K562 (cell line): ENCODE data around the gene ITGB2. TPM values are rescaled to one million over a fixed set of nuclear protein-coding genes. Genes with fewer than 3 reads are reported as not detected.

Experiments
- ATAC-seq: fragments of 200-7000 bp; cut with Tn5 transposase; 3 replicates; pipeline ENCODE4 v1.9.1; 2020; ENCODE audit warnings: moderate library complexity
- BruUV-seq: library from RNA; stranded (reverse); fragments of 400-500 nt; replicated peaks from 2 replicates; lab custom pipeline; 2021; lab: Mats Ljungman, UMichigan
- CTCF ChIA-PET: fragments of 300-600 bp; formaldehyde crosslinking; extraction: SDS; loops from one replicate; lab custom pipeline; 2021; ENCODE audit warnings: low intra/inter-chr PET ratio; lab: Yijun Ruan, JAX
- POLR2A ChIA-PET: fragments of 300-600, 350-650 bp; sonication (Branson Sonifier 250); formaldehyde crosslinking; extraction: SDS; loops from one replicate; lab custom pipeline; 2021; ENCODE audit warnings: antibody characterized with exemption, inconsistent platforms; lab: Yijun Ruan, JAX
- DNase-seq, 4 experiments: peaks; one replicate each; pipeline versions ENCODE4 v3.0.0 to v3.0.0-alpha.2; 2011 to 2018; ENCODE audit warnings: low spot score in 3 of 4, mixed read lengths in 3 of 4; ENCODE audit errors: extremely low read depth in 1 of 4
- FAIRE-seq: peaks from 2 replicates; lab custom pipeline; 2011; peaks lifted over from hg19 to GRCh38; lab: Jason Lieb, UNC
- H2AFZ ChIP-seq: 2 replicates; pipeline ENCODE4 v1.6.0; 2011; ENCODE audit warnings: low read depth, low read length, control low read depth, inconsistent platforms
- H3K27ac ChIP-seq: fragments of 200-600 bp; 3 replicates; pipeline ENCODE4 v1.8.0; 2011; ENCODE audit warnings: low read depth, mild to moderate bottlenecking, control low read depth, inconsistent platforms, low read length, moderate library complexity, mixed read lengths; ENCODE audit errors: extremely low read depth
- H3K27me3 ChIP-seq, 2 experiments: fragments of 300-600 bp in 1 of 2; 2 replicates in 1 of 2; 3 replicates in 1 of 2; pipeline versions ENCODE4 v1.6.0 to v1.8.0; 2011; ENCODE audit warnings: inconsistent platforms in 2 of 2, low read length in 2 of 2, mild to moderate bottlenecking in 1 of 2, mixed read lengths in 1 of 2, moderate library complexity in 1 of 2; ENCODE audit not compliant: control insufficient read depth in 2 of 2, insufficient read depth in 2 of 2
- H3K36me3 ChIP-seq: fragments of 300-600 bp; 3 replicates; pipeline ENCODE4 v1.8.0; 2011; ENCODE audit warnings: mild to moderate bottlenecking, low read length, inconsistent platforms; ENCODE audit not compliant: control insufficient read depth, insufficient read depth
- H3K4me1 ChIP-seq, 2 experiments: fragments of 200-600 bp in 1 of 2; replicated peaks in 1 of 2; 2 replicates in 1 of 2; 3 replicates in 1 of 2; pipeline versions ENCODE4 v1.5.1 to v1.8.0; 2011; ENCODE audit warnings: inconsistent platforms in 2 of 2, low read length in 2 of 2, mild to moderate bottlenecking in 1 of 2, mixed read lengths in 1 of 2, moderate library complexity in 1 of 2; ENCODE audit not compliant: control insufficient read depth in 2 of 2, insufficient read depth in 2 of 2
- H3K4me2 ChIP-seq: 2 replicates; pipeline ENCODE4 v1.6.1; 2011; ENCODE audit warnings: low read length, control low read depth, inconsistent platforms, mixed read lengths; ENCODE audit not compliant: insufficient read depth
- H3K4me3 ChIP-seq: fragments of 200-600 bp; sonication (generic), shearing (Covaris generic); 2 replicates; pipeline ENCODE4 v1.5.1; 2016; ENCODE audit warnings: control low read depth, inconsistent platforms
- H3K79me2 ChIP-seq: fragments of 200-600 bp; 3 replicates; pipeline ENCODE4 v1.8.0; 2011; ENCODE audit warnings: low read length, inconsistent platforms; ENCODE audit not compliant: control insufficient read depth, insufficient read depth
- H3K9ac ChIP-seq, 2 experiments: 2 replicates each; pipeline versions ENCODE4 v1.6.0 to v1.6.1; 2011; ENCODE audit warnings: low read depth in 2 of 2, low read length in 2 of 2, control low read depth in 1 of 2, inconsistent platforms in 1 of 2, mild to moderate bottlenecking in 1 of 2, mixed read lengths in 1 of 2; ENCODE audit not compliant: insufficient read depth in 1 of 2
- H3K9me1 ChIP-seq: one replicate; pipeline ENCODE4 v1.6.0; 2011; ENCODE audit warnings: inconsistent platforms, mild to moderate bottlenecking, low read length, moderate library complexity; ENCODE audit not compliant: control insufficient read depth, insufficient read depth
- H3K9me3 ChIP-seq: replicated peaks from 2 replicates; pipeline ENCODE4 v1.5.1; 2011; ENCODE audit warnings: low read depth, low read length, inconsistent platforms; ENCODE audit not compliant: control insufficient read depth, insufficient read depth
- H4K20me1 ChIP-seq: replicated peaks from 2 replicates; pipeline ENCODE4 v1.6.1; 2011; ENCODE audit warnings: low read length, inconsistent platforms, mixed read lengths; ENCODE audit not compliant: control insufficient read depth, insufficient read depth
- CREB3 ChIP-seq: fragments of 450-650 bp; conservative IDR thresholded peaks from 2 replicates; pipeline ENCODE4 v1.6.1; 2016; ENCODE audit warnings: missing genetic modification characterization, low read depth, mild to moderate bottlenecking, missing compliant biosample characterization, moderate library complexity
- DNMT1 ChIP-seq: fragments of 450-650 bp; IDR thresholded peaks from 2 replicates; pipeline ENCODE4 v1.6.1; 2016; ENCODE audit warnings: antibody characterized with exemption, mild to moderate bottlenecking
- ERF ChIP-seq: fragments of 450-650 bp; formaldehyde crosslinking; IDR thresholded peaks from 2 replicates; pipeline ENCODE4 v1.4.0; 2020; ENCODE audit warnings: mild to moderate bottlenecking, mixed read lengths
- GMEB1 ChIP-seq: fragments of 250-450 bp; sonication (Bioruptor Pico); IDR thresholded peaks from 2 replicates; pipeline ENCODE4 v1.4.0; 2020; ENCODE audit warnings: mild to moderate bottlenecking
- KLF10 ChIP-seq: fragments of 250-450 bp; sonication (Bioruptor Pico); IDR thresholded peaks from 2 replicates; pipeline ENCODE4 v1.6.1; 2021; ENCODE audit warnings: matching md5 sums
- MBD1 ChIP-seq: fragments of 250-450 bp; sonication (Bioruptor Pico); IDR thresholded peaks from 2 replicates; pipeline ENCODE4 v1.8.0; 2022; ENCODE audit warnings: inconsistent platforms
- MIER1 ChIP-seq: fragments of 450-650 bp; IDR thresholded peaks from 2 replicates; pipeline ENCODE4 v1.6.1; 2016; ENCODE audit warnings: antibody characterized with exemption, mild to moderate bottlenecking, low read depth
- MYC ChIP-seq, 2 experiments: fragments of 250-450 bp in 1 of 2; sonication (Bioruptor Pico) in 1 of 2; IDR thresholded peaks; 2 replicates each; pipeline versions ENCODE4 v1.5.1 to v1.6.1; 2012 to 2021; ENCODE audit warnings: low read depth in 2 of 2, borderline replicate concordance in 1 of 2, improper control_type of control experiment in 1 of 2, low read length in 1 of 2, mild to moderate bottlenecking in 1 of 2, moderate library complexity in 1 of 2
- OTX1 ChIP-seq: fragments of 450-650 bp; formaldehyde crosslinking; IDR thresholded peaks from 2 replicates; pipeline ENCODE4 v1.4.0; 2022; ENCODE audit warnings: mild to moderate bottlenecking
- RBM22 ChIP-seq: fragments of 200-400 bp; formaldehyde crosslinking; IDR thresholded peaks from 2 replicates; pipeline ENCODE4 v1.6.1; 2018; ENCODE audit warnings: low read length, low read depth; ENCODE audit not compliant: poor library complexity, severe bottlenecking
- SAP30 ChIP-seq: fragments of 200-600 bp; sonication (generic); IDR thresholded peaks from 2 replicates; pipeline ENCODE4 v1.6.1; 2012; ENCODE audit warnings: borderline replicate concordance, low read depth, mild to moderate bottlenecking, moderate library complexity, low read length, control low read depth, inconsistent platforms; ENCODE audit not compliant: insufficient read depth, poor library complexity, severe bottlenecking
- TAL1 ChIP-seq: fragments of 450-650 bp; IDR thresholded peaks from 2 replicates; pipeline ENCODE4 v1.6.1; 2016; ENCODE audit warnings: mild to moderate bottlenecking
- TRIM24 ChIP-seq, 2 experiments: fragments of 450-650 bp; IDR thresholded peaks; 2 replicates each; pipeline ENCODE4 v1.6.1; 2016
- ZKSCAN1 ChIP-seq: fragments of 150-350 bp; IDR thresholded peaks from 2 replicates; pipeline ENCODE4 v1.6.1; 2016; ENCODE audit warnings: low read depth, low read length
- ZKSCAN3 ChIP-seq: fragments of 250-450 bp; sonication (Bioruptor Pico); IDR thresholded peaks from 2 replicates; pipeline ENCODE4 v1.4.0; 2020
- ZNF655 ChIP-seq: fragments of 250-450 bp; sonication (Bioruptor Pico); IDR thresholded peaks from 2 replicates; pipeline ENCODE4 v1.5.0; 2021
- WGBS: fragments of 100-300 bp; shearing (Covaris generic); methylation state at CpG from one replicate; pipeline ENCODE4 v1.1.6; 2016; ENCODE audit warnings: low coverage, mixed read lengths; ENCODE audit not compliant: insufficient coverage; ENCODE audit errors: missing lambda C conversion rate; 5-methylcytosine and 5-hydroxymethylcytosine counted together
- in situ Hi-C: fragments of 300-500 bp; cut with MboI; formaldehyde crosslinking; loops from 4 replicates; pipeline ENCODE4 v1.15.0; 2018; ENCODE audit warnings: inconsistent platforms, mixed read lengths
- intact Hi-C: fragments of 100-400 bp; cut with micrococcal nuclease; formaldehyde crosslinking; loops from 2 replicates; pipeline ENCODE4 v1.14.2; 2022
- polyA plus RNA-seq, 8 experiments: library from polyadenylated mRNA; depleted of rRNA in 4 of 8; stranded (reverse) in 5 of 8; unstranded in 3 of 8; fragments of >200 nt; fragmentation: Nextera tagmentation in 2 of 8; fragmentation: Illumina TruSeq in 1 of 8; extraction: Ambion mirVana in 2 of 8; extraction: Trizol in 1 of 8; gene quantifications; 2 replicates each; pipeline versions ENCODE4 v1.2.1 to v1.2.3, GENCODE V29; 2011 to 2014; ENCODE audit warnings: inconsistent platforms in 1 of 8, missing spikeins in 1 of 8
- total RNA-seq, 7 experiments: library from RNA; depleted of rRNA in 6 of 7; stranded (reverse); fragments of >200 nt in 6 of 7; fragmentation: Illumina TruSeq in 2 of 7; extraction: Trizol in 2 of 7; gene quantifications; 2 replicates each; pipeline versions ENCODE4 v1.2.1 to v1.2.3, GENCODE V29; 2011 to 2021; ENCODE audit warnings: low replicate concordance in 1 of 7

The ITGB2 gene
- total and polyA plus RNA-seq, 9 of the 15 experiments (the other 6 are each of a cell fraction or from before 2014, with no cell fraction given): 0.07 to 1.3 (median 0.51) TPM; not detected in 2

- H3K4me1 ChIP-seq: peaks cover 0 to 71% of the 10 kb centered on the region in 2 experiments; a peak in 2 of 5 replicates
- peaks cover 67% of the 10 kb centered on the region for H4K20me1 ChIP-seq
- H3K79me2 ChIP-seq: peaks cover 89% of the 10 kb centered on the region
- CTCF ChIA-PET: interaction anchor here (0.6 to 3.0 kb wide), 6 partner anchors 77 to 870 kb away, joined by 3 to 51 read pairs (median 4); no protein-coding TSS in a partner anchor
- DNase-seq (peak; percentile 82 to 88 (median 84)), FAIRE-seq (peak; percentile 94), ATAC-seq (peak; percentile 97)
- 17% methylated on average over 10 of the region's 10 CpGs for WGBS
- in situ Hi-C loops: loop anchor here (5.0 to 25.0 kb wide), 3 partner anchors 188 to 888 kb away; no protein-coding TSS in a partner anchor
- H3K27ac ChIP-seq: no peak overlapping the region
- H3K36me3 ChIP-seq: peaks cover 93% of the 10 kb centered on the region; the same call in 2 of the 3 replicates
- BruUV-seq: no TSS peak
- peak overlapping the region in 1 of 2 experiments; percentile 41; a peak in 1 of 4 replicates for H3K9ac ChIP-seq
- no peak overlapping the region for H3K4me3 ChIP-seq
- POLR2A ChIA-PET: interaction anchor here (0.5 to 1.3 kb wide), 9 partner anchors 10 to 343 kb away, joined by 3 to 8 read pairs (median 3); partner anchors contain the start of genes SLX9 and UBE2G2
- no peak overlapping the region for H2AFZ ChIP-seq
- intact Hi-C loops: loop anchor here (1.0 to 2.0 kb wide), 2 partner anchors 77 to 188 kb away; no protein-coding TSS in a partner anchor
- H3K4me2 ChIP-seq: no peak overlapping the region
- H3K27me3 ChIP-seq: no peaks in the 10 kb centered on the region
- no peaks in the 10 kb centered on the region for H3K9me3 ChIP-seq
- peaks cover 5% of the 10 kb centered on the region for H3K9me1 ChIP-seq
- TF ChIP-seq MBD1 (CRISPR knock-in tag) (no peak), ZNF655 (CRISPR knock-in tag) (no peak), RBM22 (no peak), ERF (CRISPR knock-in tag) (no peak), KLF10 (CRISPR knock-in tag) (no peak), ZKSCAN3 (CRISPR knock-in tag) (no peak), MYC (IDR thresholded peaks at IDR 0.05; ENCODE audit: low read depth, low read length) (peak; percentile 32; the same call in 1 of the 2 replicates), MYC (CRISPR knock-in tag; IDR thresholded peaks at IDR 0.05; ENCODE audit: borderline replicate concordance, low read depth) (no peak), SAP30 (no peak), TRIM24 (IDR thresholded peaks at IDR 0.05) (no peak), CREB3 (tag) (no peak), ZKSCAN1 (peak; percentile 38; the same call in 1 of the 2 replicates), GMEB1 (CRISPR knock-in tag) (no peak), MIER1 (no peak), OTX1 (CRISPR knock-in tag) (no peak), TAL1 (no peak), DNMT1 (no peak)
Measured at GRCh38 chr21:44949779-44950198, 29.1 kb upstream of the ITGB2 start.
